ENCODE data around the gene EMP1.

The EMP1 gene

DNA sequence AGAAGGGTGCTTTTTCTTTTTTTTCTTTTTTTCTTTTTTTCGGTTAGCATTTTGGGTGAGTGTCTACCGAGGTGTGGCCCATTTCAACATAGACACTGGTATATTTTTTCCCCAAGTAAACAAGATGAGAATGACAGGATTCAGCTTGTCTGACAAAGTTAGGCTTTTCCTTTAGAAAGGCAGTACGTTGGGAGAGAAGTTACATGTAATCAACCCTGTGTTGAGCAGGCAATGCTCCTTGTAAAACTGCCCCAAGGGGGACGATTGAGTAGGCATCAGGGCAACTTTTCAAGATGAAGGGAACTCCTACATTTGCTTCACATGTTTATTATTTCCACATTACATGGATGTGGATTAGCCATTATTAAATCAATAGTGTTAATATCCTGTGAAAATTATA is 1.7 kb downstream of the EMP1 start:
- no peak overlapping the region for H3K27ac Mint-ChIP-seq
- H3K4me3 Mint-ChIP-seq, result no peak overlapping the region
- no peaks in the 10 kb centered on the region for H3K9me3 Mint-ChIP-seq
- peaks cover 2% of the 10 kb centered on the region for H3K36me3 Mint-ChIP-seq (ENCODE audit: low read depth)
- peaks cover 27% of the 10 kb centered on the region for H3K4me1 Mint-ChIP-seq (ENCODE audit: low read depth)
- peaks cover 41% of the 10 kb centered on the region for H3K27me3 Mint-ChIP-seq (ENCODE audit: low read depth)

DNA sequence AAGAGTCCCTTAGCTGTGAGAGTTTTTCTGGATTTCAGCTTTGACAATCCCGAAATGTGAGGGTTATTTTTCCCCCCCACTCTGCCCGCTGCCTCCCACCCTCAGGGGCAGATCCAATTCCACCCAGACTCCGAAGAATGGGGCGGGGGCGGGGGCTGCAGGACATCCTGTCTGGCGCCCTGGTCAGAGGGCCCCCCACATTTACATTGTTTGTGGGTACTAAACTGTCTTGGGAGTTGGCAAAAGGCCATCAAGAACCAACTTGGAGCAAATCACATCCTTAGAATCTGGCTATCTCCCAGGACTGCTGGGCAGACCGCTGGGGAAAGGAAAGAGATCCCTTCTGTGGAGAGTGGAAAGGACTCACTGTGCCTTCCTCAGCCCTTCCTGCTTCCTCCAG is 2.4 kb downstream of the EMP1 start:
- H3K36me3 Mint-ChIP-seq (ENCODE audit: low read depth), result peaks cover 2% of the 10 kb centered on the region
- no peaks in the 10 kb centered on the region for H3K9me3 Mint-ChIP-seq
- peaks cover 36% of the 10 kb centered on the region for H3K27me3 Mint-ChIP-seq (ENCODE audit: low read depth)
- H3K27ac Mint-ChIP-seq, result no peak overlapping the region
- H3K4me3 Mint-ChIP-seq, result no peak overlapping the region
- peaks cover 27% of the 10 kb centered on the region for H3K4me1 Mint-ChIP-seq (ENCODE audit: low read depth)

GRCh38 chr12:13199592-13199991 is 3.1 kb downstream of the EMP1 start:
- Mint-ChIP-seq H3K9me3 (no peaks in the 10 kb centered on the region), H3K27me3 (ENCODE audit: low read depth) (peaks cover 36% of the 10 kb centered on the region), H3K27ac (no peak overlapping the region), H3K4me3 (no peak overlapping the region), H3K36me3 (ENCODE audit: low read depth) (peaks cover 2% of the 10 kb centered on the region), H3K4me1 (ENCODE audit: low read depth) (peaks cover 27% of the 10 kb centered on the region)

DNA sequence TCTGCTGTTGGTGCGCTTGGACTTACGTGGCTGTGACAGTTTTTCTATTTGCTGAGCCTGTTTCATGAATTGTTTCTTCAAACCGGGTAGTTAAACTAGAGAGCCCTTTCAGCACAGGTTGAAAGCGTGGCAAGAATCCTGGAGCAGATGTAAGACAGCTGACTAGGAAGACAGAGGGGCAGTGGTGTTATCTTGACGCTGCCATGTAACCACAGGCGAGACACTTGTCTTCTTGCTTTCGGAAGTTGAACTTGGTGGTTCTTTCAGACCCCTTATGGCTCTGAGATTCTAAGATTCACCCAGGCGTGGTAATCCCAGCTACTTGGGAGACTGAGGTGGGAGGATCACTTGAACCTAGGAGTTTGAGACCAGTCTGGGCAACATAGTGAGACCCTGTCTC is 4.3 kb downstream of the EMP1 start:
- H3K4me1 Mint-ChIP-seq (ENCODE audit: low read depth), result peaks cover 30% of the 10 kb centered on the region
- peaks cover 2% of the 10 kb centered on the region for H3K36me3 Mint-ChIP-seq (ENCODE audit: low read depth)
- H3K9me3 Mint-ChIP-seq, result no peaks in the 10 kb centered on the region
- H3K27me3 Mint-ChIP-seq (ENCODE audit: low read depth), result peaks cover 40% of the 10 kb centered on the region
- H3K27ac Mint-ChIP-seq, result no peak overlapping the region
- H3K4me3 Mint-ChIP-seq, result no peak overlapping the region

DNA sequence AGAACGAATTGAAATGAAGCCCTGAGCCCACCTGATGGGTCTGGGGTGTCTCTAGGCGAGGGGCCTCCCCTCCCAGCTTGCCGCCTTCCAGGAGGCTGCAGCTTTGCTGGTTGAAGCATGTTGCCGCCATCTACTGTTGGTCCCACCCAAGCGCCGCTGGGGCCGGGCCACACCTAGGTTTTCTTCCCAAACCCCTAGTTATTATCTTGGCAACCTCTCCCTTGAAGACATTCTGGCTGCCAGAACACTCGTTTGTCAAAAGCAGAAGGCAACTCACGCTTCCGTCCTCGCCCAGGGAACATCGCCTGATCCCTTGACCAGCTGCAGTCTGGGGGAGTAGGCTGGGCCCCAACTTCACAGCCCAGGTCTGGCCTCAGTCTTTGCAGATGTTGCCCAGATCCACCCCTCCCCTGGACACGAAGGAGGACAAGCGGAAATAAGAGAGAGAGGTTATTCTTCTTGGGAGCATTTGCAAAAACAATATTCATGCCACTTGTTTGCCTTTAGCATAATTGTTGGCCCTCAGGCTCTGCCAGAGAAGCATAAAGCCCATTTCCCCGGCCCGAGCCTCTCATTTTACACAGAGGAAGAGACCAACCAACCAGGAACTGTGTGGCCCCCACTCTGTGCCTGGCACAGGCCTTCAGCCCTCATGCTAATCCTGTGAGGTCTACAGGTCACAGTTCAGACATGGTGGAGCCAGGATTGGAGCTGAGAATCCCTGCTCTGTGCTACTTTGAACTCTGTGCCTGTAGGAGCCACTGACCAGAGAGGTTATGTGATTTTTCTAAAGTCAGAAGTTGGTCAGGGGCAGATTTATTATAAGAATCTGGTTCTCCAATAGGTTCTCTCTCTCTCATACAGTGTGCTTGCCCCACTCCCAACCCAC is 6.8 kb downstream of the EMP1 start:
- Mint-ChIP-seq H3K4me1 (ENCODE audit: low read depth) (peaks cover 19% of the 10 kb centered on the region), H3K4me3 (no peak overlapping the region), H3K27ac (no peak overlapping the region), H3K9me3 (no peaks in the 10 kb centered on the region), H3K36me3 (ENCODE audit: low read depth) (no peaks in the 10 kb centered on the region), H3K27me3 (ENCODE audit: low read depth) (peaks cover 32% of the 10 kb centered on the region)

DNA sequence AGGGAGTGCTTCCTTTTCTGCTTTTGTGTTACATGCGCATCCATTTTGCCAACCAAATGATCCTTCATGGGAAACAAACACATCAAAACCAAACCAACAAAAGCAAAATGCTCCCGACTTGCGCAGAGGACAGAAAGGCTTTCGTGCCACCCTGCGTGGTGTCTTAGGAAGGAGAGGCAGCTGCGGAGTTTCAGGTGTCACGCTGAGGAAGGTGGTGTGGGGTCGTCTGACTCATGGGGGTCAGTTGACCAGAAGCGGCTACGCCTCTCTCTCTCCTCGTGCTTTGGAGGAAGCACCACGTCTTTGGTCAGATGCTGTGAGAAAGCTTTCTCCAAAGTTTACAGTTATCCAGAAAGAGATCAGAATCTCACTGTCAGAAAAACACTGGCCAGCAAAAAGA is 7.9 kb downstream of the EMP1 start:
- H3K4me1 Mint-ChIP-seq (ENCODE audit: low read depth), result peaks cover 19% of the 10 kb centered on the region
- peaks cover 30% of the 10 kb centered on the region for H3K27me3 Mint-ChIP-seq (ENCODE audit: low read depth)
- H3K9me3 Mint-ChIP-seq, result no peaks in the 10 kb centered on the region
- no peaks in the 10 kb centered on the region for H3K36me3 Mint-ChIP-seq (ENCODE audit: low read depth)
- no peak overlapping the region for H3K27ac Mint-ChIP-seq
- no peak overlapping the region for H3K4me3 Mint-ChIP-seq

- Mint-ChIP-seq H3K4me3 (no peak overlapping the region), H3K36me3 (ENCODE audit: low read depth) (no peaks in the 10 kb centered on the region), H3K9me3 (no peaks in the 10 kb centered on the region), H3K4me1 (ENCODE audit: low read depth) (peaks cover 24% of the 10 kb centered on the region), H3K27ac (peak overlapping the region; percentile 24), H3K27me3 (ENCODE audit: low read depth) (peaks cover 14% of the 10 kb centered on the region)
Measured at GRCh38 chr12:13205809-13206559, 9.5 kb downstream of the EMP1 start.

GRCh38 chr12:13206560-13206897 is 10.0 kb downstream of the EMP1 start:
- Mint-ChIP-seq H3K4me3 (no peak overlapping the region), H3K36me3 (ENCODE audit: low read depth) (no peaks in the 10 kb centered on the region), H3K4me1 (ENCODE audit: low read depth) (peaks cover 24% of the 10 kb centered on the region), H3K27me3 (ENCODE audit: low read depth) (peaks cover 10% of the 10 kb centered on the region), H3K27ac (peak overlapping the region; percentile 24), H3K9me3 (no peaks in the 10 kb centered on the region)

GRCh38 chr12:13208533-13209435 is 12.3 kb downstream of the EMP1 start:
- H3K27ac Mint-ChIP-seq, result no peak overlapping the region
- H3K9me3 Mint-ChIP-seq, result no peaks in the 10 kb centered on the region
- no peaks in the 10 kb centered on the region for H3K36me3 Mint-ChIP-seq (ENCODE audit: low read depth)
- H3K4me3 Mint-ChIP-seq, result no peak overlapping the region
- peaks cover 42% of the 10 kb centered on the region for H3K4me1 Mint-ChIP-seq (ENCODE audit: low read depth)
- H3K27me3 Mint-ChIP-seq (ENCODE audit: low read depth), result peaks cover 4% of the 10 kb centered on the region

GRCh38 chr12:13209436-13210235 is 13.1 kb downstream of the EMP1 start:
- H3K4me1 Mint-ChIP-seq (ENCODE audit: low read depth), result peaks cover 44% of the 10 kb centered on the region
- peaks cover 4% of the 10 kb centered on the region for H3K27me3 Mint-ChIP-seq (ENCODE audit: low read depth)
- no peaks in the 10 kb centered on the region for H3K9me3 Mint-ChIP-seq
- no peaks in the 10 kb centered on the region for H3K36me3 Mint-ChIP-seq (ENCODE audit: low read depth)
- H3K4me3 Mint-ChIP-seq, result no peak overlapping the region
- H3K27ac Mint-ChIP-seq, result no peak overlapping the region

GRCh38 chr12:13210236-13211190 is 14.0 kb downstream of the EMP1 start:
- Mint-ChIP-seq H3K4me1 (ENCODE audit: low read depth) (peaks cover 41% of the 10 kb centered on the region), H3K27me3 (ENCODE audit: low read depth) (no peaks in the 10 kb centered on the region), H3K4me3 (no peak overlapping the region), H3K9me3 (no peaks in the 10 kb centered on the region), H3K36me3 (ENCODE audit: low read depth) (no peaks in the 10 kb centered on the region), H3K27ac (no peak overlapping the region)

DNA sequence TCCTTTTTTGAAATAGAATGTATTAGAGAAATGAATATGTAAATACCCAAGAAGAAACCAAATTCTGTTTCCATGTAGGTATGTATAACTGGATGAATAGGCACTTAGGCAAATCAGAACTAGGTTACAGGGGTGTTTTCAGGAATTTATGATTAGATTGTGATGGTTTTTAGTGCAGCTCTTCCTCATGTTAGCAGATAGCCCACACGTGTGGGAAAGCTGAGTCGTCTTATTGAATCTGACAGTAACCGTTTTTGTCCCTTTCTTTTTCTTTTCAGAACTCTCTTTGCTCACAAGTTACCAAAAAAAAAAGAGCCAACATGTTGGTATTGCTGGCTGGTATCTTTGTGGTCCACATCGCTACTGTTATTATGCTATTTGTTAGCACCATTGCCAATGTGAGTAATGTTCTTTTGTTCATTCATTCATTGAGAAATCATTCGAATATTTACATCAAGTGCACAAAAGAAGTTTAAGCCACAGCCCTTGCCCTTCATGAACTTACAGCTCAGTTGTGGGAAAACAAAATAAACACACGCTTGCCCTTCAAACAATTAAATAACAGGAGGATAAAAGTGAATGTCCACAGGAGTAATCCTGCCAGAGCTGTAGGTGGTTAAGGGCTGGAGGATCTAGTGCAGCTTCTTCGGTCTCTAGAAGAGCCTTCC is 14.8 kb downstream of the EMP1 start:
- Mint-ChIP-seq H3K9me3 (no peaks in the 10 kb centered on the region), H3K4me1 (ENCODE audit: low read depth) (peaks cover 34% of the 10 kb centered on the region), H3K27ac (no peak overlapping the region), H3K36me3 (ENCODE audit: low read depth) (no peaks in the 10 kb centered on the region), H3K4me3 (no peak overlapping the region), H3K27me3 (ENCODE audit: low read depth) (no peaks in the 10 kb centered on the region)

All from T-helper 1 cell treated with Interleukin-12 subunit alpha and Interleukin-12 subunit beta and Interleukin-4 antibody, amounts not matched to agents 30 μg/mL and 1 μg/mL, for 36 hours (primary cell).